H9 (cell line): Measurements from ENCODE around the gene ADGRL3. TPM values are rescaled to one million over a fixed set of nuclear protein-coding genes. Genes with fewer than 3 reads are reported as not detected.
A peak's percentile ranks its signal among the peaks of the same experiment; 100 is the strongest.

ENCODE experiments used
- DNase-seq: peaks from one replicate; pipeline ENCODE4 v3.0.0-alpha.2; 2017
- H2AFZ ChIP-seq: one replicate; pipeline ENCODE4 v1.6.1; 2013; ENCODE audit warnings: mild to moderate bottlenecking, low read length, control low read depth, moderate library complexity
- H2AK5ac ChIP-seq: 2 replicates; pipeline ENCODE4 v1.6.1; 2013; ENCODE audit warnings: low read length, control low read depth, mixed read lengths; ENCODE audit not compliant: insufficient read length
- H2BK120ac ChIP-seq: one replicate; pipeline ENCODE4 v1.6.1; 2013; ENCODE audit warnings: low read depth, mild to moderate bottlenecking, low read length, control low read depth, inconsistent platforms; ENCODE audit not compliant: poor library complexity, severe bottlenecking
- H2BK12ac ChIP-seq: 2 replicates; pipeline ENCODE4 v1.6.1; 2013; ENCODE audit warnings: low read length, control low read depth, mixed read lengths, low read depth; ENCODE audit not compliant: insufficient read length
- H2BK15ac ChIP-seq: 2 replicates; pipeline ENCODE4 v1.6.1; 2013; ENCODE audit warnings: low read depth, low read length, control low read depth
- H2BK20ac ChIP-seq: one replicate; pipeline ENCODE4 v1.6.1; 2013; ENCODE audit warnings: low read depth, mild to moderate bottlenecking, low read length, control low read depth, inconsistent platforms; ENCODE audit not compliant: poor library complexity, severe bottlenecking
- H2BK5ac ChIP-seq: 2 replicates; pipeline ENCODE4 v1.6.1; 2013; ENCODE audit warnings: low read length, control low read depth, mixed read lengths; ENCODE audit not compliant: insufficient read length
- H3K14ac ChIP-seq: 2 replicates; pipeline ENCODE4 v1.6.1; 2013; ENCODE audit warnings: low read length, control low read depth; ENCODE audit not compliant: insufficient read depth
- H3K18ac ChIP-seq: 2 replicates; pipeline ENCODE4 v1.6.1; 2013; ENCODE audit warnings: low read depth, mild to moderate bottlenecking, mixed read lengths, low read length, control low read depth; ENCODE audit not compliant: insufficient read length
- H3K23ac ChIP-seq: 2 replicates; pipeline ENCODE4 v1.6.1; 2013; ENCODE audit warnings: low read length, control low read depth, mixed read lengths, low read depth; ENCODE audit not compliant: insufficient read length
- H3K23me2 ChIP-seq: 2 replicates; pipeline ENCODE4 v1.6.1; 2013; ENCODE audit warnings: low read depth, mild to moderate bottlenecking, mixed read lengths, low read length, control low read depth; ENCODE audit not compliant: insufficient read length, poor library complexity, severe bottlenecking
- H3K27ac ChIP-seq: 2 replicates; pipeline ENCODE4 v1.5.1; 2013; ENCODE audit warnings: low read length, control low read depth, mixed read lengths, low read depth; ENCODE audit not compliant: insufficient read length
- H3K27me3 ChIP-seq: 2 replicates; pipeline ENCODE4 v1.6.1; 2013; ENCODE audit warnings: low read length, control low read depth, inconsistent platforms; ENCODE audit not compliant: insufficient read depth
- H3K4ac ChIP-seq: 2 replicates; pipeline ENCODE4 v1.6.1; 2013; ENCODE audit warnings: low read depth, mild to moderate bottlenecking, control low read depth, inconsistent platforms, low read length, moderate library complexity
- H3K4me1 ChIP-seq: 2 replicates; pipeline ENCODE4 v1.6.1; 2013; ENCODE audit warnings: low read length, control low read depth, inconsistent platforms; ENCODE audit not compliant: insufficient read depth
- H3K4me2 ChIP-seq: 2 replicates; pipeline ENCODE4 v1.6.1; 2013; ENCODE audit warnings: low read length, control low read depth, mixed read lengths; ENCODE audit not compliant: insufficient read length, insufficient read depth
- H3K56ac ChIP-seq: 2 replicates; pipeline ENCODE4 v1.6.1; 2013; ENCODE audit warnings: low read depth, mild to moderate bottlenecking, mixed read lengths, low read length, control low read depth; ENCODE audit not compliant: insufficient read length
- H3K79me1 ChIP-seq: 2 replicates; pipeline ENCODE4 v1.6.1; 2013; ENCODE audit warnings: low read depth, mild to moderate bottlenecking, moderate library complexity, low read length, control low read depth, inconsistent platforms; ENCODE audit not compliant: insufficient read depth, poor library complexity, severe bottlenecking
- H3K79me2 ChIP-seq: 2 replicates; pipeline ENCODE4 v1.6.1; 2013; ENCODE audit warnings: low read length, control low read depth, inconsistent platforms; ENCODE audit not compliant: insufficient read depth
- H3K9ac ChIP-seq: 2 replicates; pipeline ENCODE4 v1.6.1; 2013; ENCODE audit warnings: low read length, control low read depth, mixed read lengths; ENCODE audit not compliant: insufficient read length; ENCODE audit errors: extremely low read depth
- H3K9me3 ChIP-seq: one replicate; pipeline ENCODE4 v1.6.1; 2013; ENCODE audit warnings: low read depth, low read length, inconsistent platforms; ENCODE audit not compliant: control insufficient read depth
- H3T11ph ChIP-seq: one replicate; pipeline ENCODE4 v1.6.1; 2013; ENCODE audit warnings: mild to moderate bottlenecking, low read length, control low read depth, inconsistent platforms
- H4K20me1 ChIP-seq: one replicate; pipeline ENCODE4 v1.6.1; 2013; ENCODE audit not compliant: control insufficient read depth, insufficient read length, insufficient read depth
- H4K5ac ChIP-seq: 2 replicates; pipeline ENCODE4 v1.6.1; 2013; ENCODE audit warnings: low read depth, mild to moderate bottlenecking, mixed read lengths, low read length, control low read depth; ENCODE audit not compliant: insufficient read length
- H4K8ac ChIP-seq: replicated peaks from 2 replicates; pipeline ENCODE4 v1.6.1; 2013; ENCODE audit warnings: low read length, control low read depth, mixed read lengths, low read depth; ENCODE audit not compliant: insufficient read length
- H4K91ac ChIP-seq: 2 replicates; pipeline ENCODE4 v1.6.1; 2013; ENCODE audit warnings: low read depth, mild to moderate bottlenecking, moderate library complexity, mixed read lengths, low read length, control low read depth; ENCODE audit not compliant: insufficient read length
- H3K27ac Mint-ChIP-seq, 3 experiments: 2 replicates in 2 of 3; 3 replicates in 1 of 3; pipeline ENCODE4 v1.8.0; 2020 to 2021; ENCODE audit warnings: mixed read lengths in 3 of 3, mild to moderate bottlenecking in 1 of 3, moderate library complexity in 1 of 3
- H3K27me3 Mint-ChIP-seq: 2 replicates; pipeline ENCODE4 v1.8.0; 2021; ENCODE audit warnings: low read depth, mild to moderate bottlenecking, moderate library complexity, mixed read lengths
- H3K36me3 Mint-ChIP-seq, 3 experiments: 2 replicates in 2 of 3; 3 replicates in 1 of 3; pipeline ENCODE4 v1.8.0; 2020 to 2021; ENCODE audit warnings: low read depth in 3 of 3, mixed read lengths in 3 of 3; ENCODE audit not compliant: insufficient read depth in 1 of 3
- H3K4me1 Mint-ChIP-seq, 2 experiments: 2 replicates each; pipeline ENCODE4 v1.8.0; 2020; ENCODE audit warnings: mixed read lengths in 2 of 2
- H3K4me3 Mint-ChIP-seq, 2 experiments: 2 replicates in 1 of 2; 3 replicates in 1 of 2; pipeline ENCODE4 v1.8.0; 2020 to 2021; ENCODE audit warnings: mild to moderate bottlenecking in 2 of 2, mixed read lengths in 2 of 2, moderate library complexity in 1 of 2
- H3K9me3 Mint-ChIP-seq, 2 experiments: 2 replicates in 1 of 2; 3 replicates in 1 of 2; pipeline ENCODE4 v1.8.0; 2020; ENCODE audit warnings: mild to moderate bottlenecking in 2 of 2, mixed read lengths in 2 of 2, moderate library complexity in 1 of 2
- WGBS: extraction: QIAGEN DNeasy Blood & Tissue Kit; methylation state at CpG from one replicate; pipeline ENCODE4 v1.1.7; 2013; ENCODE audit warnings: missing lambda C conversion rate, low lambda C conversion rate, mixed read lengths; ENCODE audit not compliant: insufficient read length; ENCODE audit errors: extremely low coverage; 5-methylcytosine and 5-hydroxymethylcytosine counted together
- total RNA-seq: library from RNA; stranded (reverse); gene quantifications from 2 replicates; pipeline ENCODE4 v1.2.1, GENCODE V29; 2021
- TF ChIP-seq, protein P1 (sequence below): fragments of 200-600 bp; sonication (generic); conservative IDR thresholded peaks from 3 replicates; pipeline ENCODE4 v1.8.0; 2021; ENCODE audit warnings: antibody characterized with exemption, mild to moderate bottlenecking

The ADGRL3 gene
- total RNA-seq, 1 experiment from 2014 or later: 5.9 TPM

DNA sequence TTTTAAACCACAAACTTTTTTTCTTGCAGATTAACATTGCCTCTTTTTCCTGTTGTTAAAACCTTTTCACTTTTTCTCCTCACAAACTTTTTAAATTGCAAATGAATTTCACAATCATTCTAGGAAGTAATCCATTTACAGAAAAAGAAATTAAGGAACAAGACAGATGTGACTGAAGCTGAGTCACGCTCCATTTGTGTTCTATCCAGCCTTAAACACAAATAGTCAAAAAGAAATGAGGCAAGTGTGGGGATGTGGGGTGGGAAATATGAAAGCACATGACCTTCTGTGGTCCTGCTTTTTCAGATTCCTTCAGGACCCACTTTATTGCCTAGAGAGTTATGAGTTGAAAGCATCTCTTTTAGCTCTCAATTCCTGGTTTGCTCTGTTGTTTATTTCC lies 197.0 kb downstream of the ADGRL3 start:
- H2BK120ac ChIP-seq: no peak overlapping the region
- H3K79me2 ChIP-seq: no peaks in the 10 kb centered on the region
- WGBS: no CpG with 5 or more reads among the region's 1 CpG
- 0 out of 5 replicates have a peak, but pooled peaks cover 0 to under 1% of the 10 kb centered on the region in 2 experiments for H3K9me3 Mint-ChIP-seq
- no peak overlapping the region for H2AFZ ChIP-seq
- peaks cover 0 to under 1% (median 0%) of the 10 kb centered on the region in 3 experiments; a peak in 2 of 7 replicates for H3K36me3 Mint-ChIP-seq
- H2BK5ac ChIP-seq: no peak overlapping the region
- H4K8ac ChIP-seq: no peak overlapping the region
- no peak overlapping the region for H4K5ac ChIP-seq
- no peak overlapping the region for H2BK12ac ChIP-seq
- peak overlapping the region; percentile 96 for H3K27ac ChIP-seq
- H3K56ac ChIP-seq: no peak overlapping the region
- no peak overlapping the region for H2BK20ac ChIP-seq
- H3T11ph ChIP-seq: no peak overlapping the region
- H3K4me3 Mint-ChIP-seq: peak overlapping the region in 1 of 2 experiments; percentile 30; a peak in 2 of 5 replicates
- no peak overlapping the region for H4K91ac ChIP-seq
- no peaks in the 10 kb centered on the region for H3K79me1 ChIP-seq
- no peaks in the 10 kb centered on the region for H3K27me3 ChIP-seq
- no peaks in the 10 kb centered on the region for H3K23me2 ChIP-seq
- no peaks in the 10 kb centered on the region for H3K27me3 Mint-ChIP-seq
- no peaks in the 10 kb centered on the region for H3K4me1 ChIP-seq
- peak overlapping the region; percentile 46 to 89 (median 60); a peak in 6 of 7 replicates for H3K27ac Mint-ChIP-seq
- H3K23ac ChIP-seq: no peak overlapping the region
- peaks cover 38 to 56% of the 10 kb centered on the region in 2 experiments for H3K4me1 Mint-ChIP-seq
- no peaks in the 10 kb centered on the region for H4K20me1 ChIP-seq
- peak overlapping the region; percentile 42 for H3K4me2 ChIP-seq
- H3K18ac ChIP-seq: no peak overlapping the region
- no peak overlapping the region for H3K14ac ChIP-seq
- no peak overlapping the region for H3K4ac ChIP-seq
- TF ChIP-seq, protein P1, sequence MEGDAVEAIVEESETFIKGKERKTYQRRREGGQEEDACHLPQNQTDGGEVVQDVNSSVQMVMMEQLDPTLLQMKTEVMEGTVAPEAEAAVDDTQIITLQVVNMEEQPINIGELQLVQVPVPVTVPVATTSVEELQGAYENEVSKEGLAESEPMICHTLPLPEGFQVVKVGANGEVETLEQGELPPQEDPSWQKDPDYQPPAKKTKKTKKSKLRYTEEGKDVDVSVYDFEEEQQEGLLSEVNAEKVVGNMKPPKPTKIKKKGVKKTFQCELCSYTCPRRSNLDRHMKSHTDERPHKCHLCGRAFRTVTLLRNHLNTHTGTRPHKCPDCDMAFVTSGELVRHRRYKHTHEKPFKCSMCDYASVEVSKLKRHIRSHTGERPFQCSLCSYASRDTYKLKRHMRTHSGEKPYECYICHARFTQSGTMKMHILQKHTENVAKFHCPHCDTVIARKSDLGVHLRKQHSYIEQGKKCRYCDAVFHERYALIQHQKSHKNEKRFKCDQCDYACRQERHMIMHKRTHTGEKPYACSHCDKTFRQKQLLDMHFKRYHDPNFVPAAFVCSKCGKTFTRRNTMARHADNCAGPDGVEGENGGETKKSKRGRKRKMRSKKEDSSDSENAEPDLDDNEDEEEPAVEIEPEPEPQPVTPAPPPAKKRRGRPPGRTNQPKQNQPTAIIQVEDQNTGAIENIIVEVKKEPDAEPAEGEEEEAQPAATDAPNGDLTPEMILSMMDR: no peak
- no peak overlapping the region for H3K9ac ChIP-seq
- no peaks in the 10 kb centered on the region for H3K9me3 ChIP-seq
- no peak overlapping the region for H2BK15ac ChIP-seq
- H2AK5ac ChIP-seq: no peak overlapping the region
- no peak for DNase-seq
